OCI-LY3 (cell line): ENCODE data around the gene SERPINE2.

ENCODE experiments used
- H2AFZ ChIP-seq: fragments of 200-600, 300-600 bp; shearing (Covaris generic); 2 replicates; pipeline ENCODE4 v1.6.0; 2014; ENCODE audit warnings: antibody characterized with exemption, low read depth, low read length
- H3K27ac ChIP-seq: fragments of 200-600, 300-600 bp; sonication (generic); 2 replicates; pipeline ENCODE4 v1.5.1; 2014; ENCODE audit warnings: mild to moderate bottlenecking, low read length, moderate library complexity, mixed read lengths
- H3K27me3 ChIP-seq: fragments of 200-600, 300-600 bp; sonication (generic); 2 replicates; pipeline ENCODE4 v1.6.1; 2014; ENCODE audit warnings: low read depth, low read length, mixed read lengths
- H3K36me3 ChIP-seq: fragments of 200-600, 300-600 bp; sonication (generic); replicated peaks from 2 replicates; pipeline ENCODE3; 2014; ENCODE audit warnings: low read depth, low read length, mixed read lengths
- H3K4me1 ChIP-seq: fragments of 300-600, 200-600 bp; sonication (generic); 2 replicates; pipeline ENCODE4 v1.6.1; 2014; ENCODE audit warnings: low read length, mixed read lengths
- H3K4me2 ChIP-seq: fragments of 200-600, 300-600 bp; sonication (generic); 2 replicates; pipeline ENCODE4 v1.6.1; 2014; ENCODE audit warnings: low read length, mixed read lengths
- H3K4me3 ChIP-seq: fragments of 300-600, 200-600 bp; sonication (generic); 2 replicates; pipeline ENCODE4 v1.5.1; 2014; ENCODE audit warnings: antibody characterized with exemption, mild to moderate bottlenecking, low read length, moderate library complexity
- H3K79me2 ChIP-seq: fragments of 300-600, 200-600 bp; shearing (Covaris generic); 2 replicates; pipeline ENCODE4 v1.6.1; 2014; ENCODE audit warnings: mild to moderate bottlenecking, low read length, mixed read lengths
- H3K9ac ChIP-seq: fragments of 300-600, 200-600 bp; shearing (Covaris generic); 2 replicates; pipeline ENCODE4 v1.6.0; 2014; ENCODE audit warnings: mild to moderate bottlenecking, low read length, moderate library complexity
- H3K9me3 ChIP-seq: fragments of 200-600, 300-600 bp; shearing (Covaris generic); 2 replicates; pipeline ENCODE4 v1.6.1; 2014; ENCODE audit warnings: low read length, mixed read lengths; ENCODE audit not compliant: insufficient read depth
- H4K20me1 ChIP-seq: fragments of 200-600, 300-600 bp; sonication (generic); 2 replicates; pipeline ENCODE4 v1.6.1; 2016; ENCODE audit warnings: low read length, mixed read lengths; ENCODE audit not compliant: insufficient read depth
- EZH2phosphoT487 ChIP-seq: fragments of 200-600 bp; shearing (Covaris generic); IDR thresholded peaks from 2 replicates; pipeline ENCODE4 v1.6.1; 2018; ENCODE audit warnings: antibody characterized with exemption, mixed run types, low read depth
- TF ChIP-seq, protein P1 (sequence below): fragments of 200-600, 300-600 bp; sonication (generic); IDR thresholded peaks from 2 replicates; pipeline ENCODE4 v1.5.1; 2014; ENCODE audit warnings: antibody characterized with exemption, low read length, low read depth

The SERPINE2 gene

GRCh38 chr2:223980397-223980735 lies 58.7 kb downstream of the SERPINE2 start:
- Histone ChIP-seq H3K4me1 (no peaks in the 10 kb centered on the region), H4K20me1 (no peaks in the 10 kb centered on the region), H3K9ac (no peak overlapping the region), H3K79me2 (no peaks in the 10 kb centered on the region), H3K4me2 (no peak overlapping the region), H3K4me3 (no peak overlapping the region), H3K27me3 (no peaks in the 10 kb centered on the region), H3K27ac (no peak overlapping the region), H3K36me3 (no peaks in the 10 kb centered on the region), H3K9me3 (no peaks in the 10 kb centered on the region), H2AFZ (no peak overlapping the region)
- TF ChIP-seq, protein P1, sequence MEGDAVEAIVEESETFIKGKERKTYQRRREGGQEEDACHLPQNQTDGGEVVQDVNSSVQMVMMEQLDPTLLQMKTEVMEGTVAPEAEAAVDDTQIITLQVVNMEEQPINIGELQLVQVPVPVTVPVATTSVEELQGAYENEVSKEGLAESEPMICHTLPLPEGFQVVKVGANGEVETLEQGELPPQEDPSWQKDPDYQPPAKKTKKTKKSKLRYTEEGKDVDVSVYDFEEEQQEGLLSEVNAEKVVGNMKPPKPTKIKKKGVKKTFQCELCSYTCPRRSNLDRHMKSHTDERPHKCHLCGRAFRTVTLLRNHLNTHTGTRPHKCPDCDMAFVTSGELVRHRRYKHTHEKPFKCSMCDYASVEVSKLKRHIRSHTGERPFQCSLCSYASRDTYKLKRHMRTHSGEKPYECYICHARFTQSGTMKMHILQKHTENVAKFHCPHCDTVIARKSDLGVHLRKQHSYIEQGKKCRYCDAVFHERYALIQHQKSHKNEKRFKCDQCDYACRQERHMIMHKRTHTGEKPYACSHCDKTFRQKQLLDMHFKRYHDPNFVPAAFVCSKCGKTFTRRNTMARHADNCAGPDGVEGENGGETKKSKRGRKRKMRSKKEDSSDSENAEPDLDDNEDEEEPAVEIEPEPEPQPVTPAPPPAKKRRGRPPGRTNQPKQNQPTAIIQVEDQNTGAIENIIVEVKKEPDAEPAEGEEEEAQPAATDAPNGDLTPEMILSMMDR = no peak
- no peak for TF ChIP-seq EZH2phosphoT487

DNA sequence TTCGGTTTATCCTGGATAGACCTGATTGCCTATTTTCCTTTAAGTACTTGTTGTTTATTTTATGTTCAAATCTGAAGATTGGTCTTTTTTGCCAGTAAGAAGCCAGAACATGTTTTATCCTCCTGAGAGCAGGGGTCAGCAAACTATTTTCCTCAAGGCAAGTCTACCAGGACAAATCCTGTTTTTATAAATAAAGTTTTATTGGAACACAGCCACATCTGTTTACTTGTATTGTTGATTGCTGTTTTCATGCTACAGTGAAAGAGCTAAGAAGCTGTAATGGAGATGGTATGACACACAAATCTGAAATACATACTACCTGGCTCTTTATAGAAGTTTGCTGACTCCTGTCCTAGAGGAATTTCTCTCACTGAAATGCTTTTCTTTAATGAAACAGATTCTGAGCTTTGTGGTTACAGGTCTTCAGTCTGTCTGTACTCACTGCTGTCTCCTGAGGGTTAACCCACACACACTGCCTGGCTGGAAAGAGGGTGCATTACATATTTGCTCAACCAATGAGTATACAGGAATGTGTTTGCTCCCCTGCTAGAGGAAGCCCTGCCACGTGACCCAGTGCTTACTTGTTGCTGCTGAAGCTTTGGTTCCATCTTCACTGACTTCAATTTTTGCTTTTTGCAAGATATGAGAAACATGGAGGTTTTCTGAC lies 59.2 kb downstream of the SERPINE2 start:
- H3K27me3 ChIP-seq = no peaks in the 10 kb centered on the region
- H4K20me1 ChIP-seq = no peaks in the 10 kb centered on the region
- H3K4me2 ChIP-seq = no peak overlapping the region
- no peak overlapping the region for H3K4me3 ChIP-seq
- H3K27ac ChIP-seq = no peak overlapping the region
- no peak overlapping the region for H3K9ac ChIP-seq
- no peaks in the 10 kb centered on the region for H3K36me3 ChIP-seq
- no peak overlapping the region for H2AFZ ChIP-seq
- TF ChIP-seq, protein P1 = no peak
- no peak for TF ChIP-seq EZH2phosphoT487
- H3K4me1 ChIP-seq = no peaks in the 10 kb centered on the region
- H3K9me3 ChIP-seq = no peaks in the 10 kb centered on the region
- H3K79me2 ChIP-seq = no peaks in the 10 kb centered on the region

GRCh38 chr2:223978451-223978850 lies 60.6 kb downstream of the SERPINE2 start:
- Histone ChIP-seq H3K9me3 (no peaks in the 10 kb centered on the region), H3K36me3 (no peaks in the 10 kb centered on the region), H4K20me1 (no peaks in the 10 kb centered on the region), H3K9ac (no peak overlapping the region), H3K4me2 (no peak overlapping the region), H3K4me3 (no peak overlapping the region), H2AFZ (no peak overlapping the region), H3K79me2 (no peaks in the 10 kb centered on the region), H3K27me3 (no peaks in the 10 kb centered on the region), H3K4me1 (no peaks in the 10 kb centered on the region), H3K27ac (no peak overlapping the region)
- TF ChIP-seq, protein P1 = no peak
- TF ChIP-seq EZH2phosphoT487 = no peak

DNA sequence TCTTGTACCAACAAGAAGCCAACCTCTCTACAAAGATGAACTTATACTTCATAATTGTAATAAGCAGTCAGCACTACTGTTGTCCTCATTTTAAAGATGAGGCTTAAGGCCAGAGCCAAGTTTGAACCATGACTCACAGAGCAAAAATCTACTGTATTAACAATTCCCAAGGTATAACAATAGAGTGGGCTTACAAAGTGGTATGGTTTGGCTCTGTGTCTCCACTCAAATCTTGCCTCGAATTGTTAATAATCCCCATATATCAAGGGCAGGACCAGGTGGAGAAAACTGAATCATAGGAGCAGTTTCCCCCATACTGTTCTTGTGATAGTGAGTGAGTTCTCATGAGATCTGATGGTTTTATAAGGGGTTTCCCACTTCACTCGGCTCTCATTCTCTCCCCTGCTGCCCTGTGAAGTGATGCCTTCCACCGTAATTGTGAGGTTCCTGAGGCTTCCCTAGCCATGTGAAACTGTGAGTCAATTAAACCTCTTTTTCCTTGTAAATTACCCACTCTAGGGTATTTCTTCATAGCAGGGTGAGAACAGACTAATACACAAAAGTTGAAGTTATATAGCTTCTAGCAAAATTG lies 62.4 kb downstream of the SERPINE2 start:
- H3K36me3 ChIP-seq = no peaks in the 10 kb centered on the region
- no peaks in the 10 kb centered on the region for H3K9me3 ChIP-seq
- no peak for TF ChIP-seq EZH2phosphoT487
- TF ChIP-seq, protein P1 = no peak
- H3K9ac ChIP-seq = no peak overlapping the region
- no peak overlapping the region for H3K4me3 ChIP-seq
- H3K27ac ChIP-seq = no peak overlapping the region
- H3K4me2 ChIP-seq = no peak overlapping the region
- H3K4me1 ChIP-seq = no peaks in the 10 kb centered on the region
- no peaks in the 10 kb centered on the region for H3K79me2 ChIP-seq
- no peaks in the 10 kb centered on the region for H4K20me1 ChIP-seq
- no peaks in the 10 kb centered on the region for H3K27me3 ChIP-seq
- no peak overlapping the region for H2AFZ ChIP-seq
